Measurements from ENCODE around the gene PUDP.

DNA sequence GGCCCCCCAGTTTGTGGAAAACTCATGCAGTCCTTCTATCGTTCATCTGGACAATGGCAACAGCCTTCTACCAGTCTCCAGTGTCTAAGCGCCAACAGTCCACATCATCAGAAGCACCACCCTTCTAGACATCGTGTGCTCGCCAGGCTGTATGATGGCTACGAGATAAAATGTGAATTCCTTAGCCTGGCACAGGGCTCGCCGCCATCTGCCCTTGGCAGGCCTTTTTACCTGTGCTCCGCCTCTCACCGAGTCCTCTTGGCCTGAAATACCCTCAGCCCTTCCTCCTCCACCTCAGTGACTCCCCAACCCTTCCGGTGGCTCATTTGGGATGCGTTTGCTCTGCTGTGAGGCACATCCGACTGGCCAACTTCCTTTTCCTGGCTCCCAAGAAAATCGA, 16.3 kb downstream of the PUDP start:
- TF ChIP-seq, protein P1, sequence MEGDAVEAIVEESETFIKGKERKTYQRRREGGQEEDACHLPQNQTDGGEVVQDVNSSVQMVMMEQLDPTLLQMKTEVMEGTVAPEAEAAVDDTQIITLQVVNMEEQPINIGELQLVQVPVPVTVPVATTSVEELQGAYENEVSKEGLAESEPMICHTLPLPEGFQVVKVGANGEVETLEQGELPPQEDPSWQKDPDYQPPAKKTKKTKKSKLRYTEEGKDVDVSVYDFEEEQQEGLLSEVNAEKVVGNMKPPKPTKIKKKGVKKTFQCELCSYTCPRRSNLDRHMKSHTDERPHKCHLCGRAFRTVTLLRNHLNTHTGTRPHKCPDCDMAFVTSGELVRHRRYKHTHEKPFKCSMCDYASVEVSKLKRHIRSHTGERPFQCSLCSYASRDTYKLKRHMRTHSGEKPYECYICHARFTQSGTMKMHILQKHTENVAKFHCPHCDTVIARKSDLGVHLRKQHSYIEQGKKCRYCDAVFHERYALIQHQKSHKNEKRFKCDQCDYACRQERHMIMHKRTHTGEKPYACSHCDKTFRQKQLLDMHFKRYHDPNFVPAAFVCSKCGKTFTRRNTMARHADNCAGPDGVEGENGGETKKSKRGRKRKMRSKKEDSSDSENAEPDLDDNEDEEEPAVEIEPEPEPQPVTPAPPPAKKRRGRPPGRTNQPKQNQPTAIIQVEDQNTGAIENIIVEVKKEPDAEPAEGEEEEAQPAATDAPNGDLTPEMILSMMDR (IDR thresholded peaks at IDR 0.05), result no peak
- no peak for TF ChIP-seq EP300 (IDR thresholded peaks at IDR 0.05)
- no peak for TF ChIP-seq POLR2AphosphoS5 (IDR thresholded peaks at IDR 0.05)
